Activated T-cell treated with anti-CD3 and anti-CD28 coated beads, Interleukin-2, amount 50 U/mL, for 24 hours (primary cell): Measurements from ENCODE around the gene TRIM7.
"Not testable (repeated sequence)": the region's sequence is repeated elsewhere in the genome, so short reads cannot be mapped to it uniquely, and the experiment has no call there.

ENCODE experiments used
- DNase-seq: peaks from one replicate; pipeline ENCODE4 v3.0.0-alpha.2; 2020
- H3K27ac Mint-ChIP-seq: 2 replicates; pipeline ENCODE4 v1.8.0; 2020; ENCODE audit warnings: mild to moderate bottlenecking, mixed read lengths
- H3K27me3 Mint-ChIP-seq: 2 replicates; pipeline ENCODE4 v1.8.0; 2020; ENCODE audit warnings: mixed read lengths
- H3K36me3 Mint-ChIP-seq: 2 replicates; pipeline ENCODE4 v1.8.0; 2020; ENCODE audit warnings: low read depth, mixed read lengths
- H3K4me1 Mint-ChIP-seq: 2 replicates; pipeline ENCODE4 v1.8.0; 2020; ENCODE audit warnings: low read depth, mixed read lengths
- H3K4me3 Mint-ChIP-seq: 2 replicates; pipeline ENCODE4 v1.8.0; 2020; ENCODE audit warnings: mild to moderate bottlenecking, moderate library complexity, mixed read lengths
- H3K9me3 Mint-ChIP-seq: 2 replicates; pipeline ENCODE4 v1.8.0; 2020; ENCODE audit warnings: mixed read lengths

The TRIM7 gene

GRCh38 chr5:181222630-181223057, 17.6 kb upstream of the TRIM7 start:
- Mint-ChIP-seq H3K9me3 (no peaks in the 10 kb centered on the region), H3K27me3 (peaks cover 6% of the 10 kb centered on the region), H3K4me1 (peaks cover 70% of the 10 kb centered on the region), H3K36me3 (peaks cover 36% of the 10 kb centered on the region), H3K27ac (peak overlapping the region; percentile 98), H3K4me3 (peak overlapping the region; percentile 94)
- DNase-seq: no peak

- Mint-ChIP-seq H3K27ac (peak overlapping the region; percentile 98), H3K27me3 (peaks cover 6% of the 10 kb centered on the region), H3K9me3 (no peaks in the 10 kb centered on the region), H3K36me3 (peaks cover 31% of the 10 kb centered on the region), H3K4me1 (peaks cover 77% of the 10 kb centered on the region), H3K4me3 (peak overlapping the region; percentile 94)
- DNase-seq: peak; percentile 100
These were observed 17.0 kb upstream of the TRIM7 start for GRCh38 chr5:181221792-181222629.

GRCh38 chr5:181221105-181221791, 16.3 kb upstream of the TRIM7 start:
- peak overlapping the region; percentile 94 for H3K4me3 Mint-ChIP-seq
- no peak for DNase-seq
- peaks cover 24% of the 10 kb centered on the region for H3K36me3 Mint-ChIP-seq
- H3K27ac Mint-ChIP-seq: peak overlapping the region; percentile 98
- no peaks in the 10 kb centered on the region for H3K9me3 Mint-ChIP-seq
- H3K4me1 Mint-ChIP-seq: peaks cover 78% of the 10 kb centered on the region
- peaks cover 6% of the 10 kb centered on the region for H3K27me3 Mint-ChIP-seq

GRCh38 chr5:181220178-181220515, 15.2 kb upstream of the TRIM7 start:
- Mint-ChIP-seq H3K27me3 (peaks cover 6% of the 10 kb centered on the region), H3K27ac (peak overlapping the region; percentile 15), H3K36me3 (peaks cover 17% of the 10 kb centered on the region), H3K9me3 (no peaks in the 10 kb centered on the region), H3K4me3 (peak overlapping the region; percentile 32), H3K4me1 (peaks cover 72% of the 10 kb centered on the region)
- no peak for DNase-seq

GRCh38 chr5:181219262-181220177, 14.5 kb upstream of the TRIM7 start:
- H3K27me3 Mint-ChIP-seq: peaks cover 6% of the 10 kb centered on the region
- DNase-seq: no peak
- H3K4me1 Mint-ChIP-seq: peaks cover 68% of the 10 kb centered on the region
- peak overlapping the region; percentile 32 for H3K4me3 Mint-ChIP-seq
- H3K36me3 Mint-ChIP-seq: peaks cover 14% of the 10 kb centered on the region
- H3K9me3 Mint-ChIP-seq: no peaks in the 10 kb centered on the region
- H3K27ac Mint-ChIP-seq: peak overlapping the region; percentile 15

- Mint-ChIP-seq H3K27ac (peak overlapping the region; percentile 97), H3K36me3 (peaks cover 7% of the 10 kb centered on the region), H3K9me3 (no peaks in the 10 kb centered on the region), H3K27me3 (peaks cover 6% of the 10 kb centered on the region), H3K4me1 (peaks cover 61% of the 10 kb centered on the region), H3K4me3 (peak overlapping the region; percentile 76)
- no peak for DNase-seq
These were observed 13.8 kb upstream of the TRIM7 start for GRCh38 chr5:181218795-181219124.

GRCh38 chr5:181217803-181218062, 12.7 kb upstream of the TRIM7 start:
- H3K36me3 Mint-ChIP-seq: peaks cover 2% of the 10 kb centered on the region
- H3K9me3 Mint-ChIP-seq: no peaks in the 10 kb centered on the region
- peaks cover 6% of the 10 kb centered on the region for H3K27me3 Mint-ChIP-seq
- H3K4me1 Mint-ChIP-seq: peaks cover 55% of the 10 kb centered on the region
- peak overlapping the region; percentile 97 for H3K27ac Mint-ChIP-seq
- peak overlapping the region; percentile 76 for H3K4me3 Mint-ChIP-seq
- DNase-seq: peak; percentile 66

GRCh38 chr5:181217111-181217802, 12.3 kb upstream of the TRIM7 start:
- Mint-ChIP-seq H3K4me1 (peaks cover 51% of the 10 kb centered on the region), H3K9me3 (no peaks in the 10 kb centered on the region), H3K27me3 (peaks cover 6% of the 10 kb centered on the region), H3K27ac (peak overlapping the region; percentile 97), H3K4me3 (peak overlapping the region; percentile 76), H3K36me3 (peaks cover 1% of the 10 kb centered on the region)
- peak; percentile 79 for DNase-seq

- Mint-ChIP-seq H3K4me3 (peak overlapping the region; percentile 82), H3K27ac (peak overlapping the region; percentile 69), H3K4me1 (peaks cover 44% of the 10 kb centered on the region), H3K36me3 (no peaks in the 10 kb centered on the region), H3K27me3 (peaks cover 3% of the 10 kb centered on the region), H3K9me3 (no peaks in the 10 kb centered on the region)
- DNase-seq: peak; percentile 60
These were observed 11.3 kb upstream of the TRIM7 start for GRCh38 chr5:181215997-181216989.

GRCh38 chr5:181214249-181214648, 9.3 kb upstream of the TRIM7 start:
- not testable (repeated sequence) for H3K27me3 Mint-ChIP-seq, H3K36me3 Mint-ChIP-seq, H3K4me3 Mint-ChIP-seq, DNase-seq, H3K9me3 Mint-ChIP-seq, H3K27ac Mint-ChIP-seq
- peaks cover 31% of the 10 kb centered on the region for H3K4me1 Mint-ChIP-seq

GRCh38 chr5:181212934-181213333, 7.9 kb upstream of the TRIM7 start:
- H3K27ac Mint-ChIP-seq: no peak overlapping the region
- no peak overlapping the region for H3K4me3 Mint-ChIP-seq
- peaks cover 30% of the 10 kb centered on the region for H3K4me1 Mint-ChIP-seq
- H3K9me3 Mint-ChIP-seq: no peaks in the 10 kb centered on the region
- DNase-seq: no peak
- H3K36me3 Mint-ChIP-seq: no peaks in the 10 kb centered on the region
- H3K27me3 Mint-ChIP-seq: no peaks in the 10 kb centered on the region

GRCh38 chr5:181212080-181212479, 7.1 kb upstream of the TRIM7 start:
- no peak overlapping the region for H3K4me3 Mint-ChIP-seq
- DNase-seq: no peak
- no peak overlapping the region for H3K27ac Mint-ChIP-seq
- H3K36me3 Mint-ChIP-seq: peaks cover 4% of the 10 kb centered on the region
- peaks cover 4% of the 10 kb centered on the region for H3K27me3 Mint-ChIP-seq
- H3K9me3 Mint-ChIP-seq: no peaks in the 10 kb centered on the region
- H3K4me1 Mint-ChIP-seq: peaks cover 28% of the 10 kb centered on the region

- no peak overlapping the region for H3K27ac Mint-ChIP-seq
These were observed 6.2 kb upstream of the TRIM7 start for GRCh38 chr5:181211208-181211607.

More at GRCh38 chr5:181211208-181211607, 6.2 kb upstream of the TRIM7 start:
- Mint-ChIP-seq H3K27me3 (peaks cover 8% of the 10 kb centered on the region), H3K4me3 (no peak overlapping the region), H3K9me3 (no peaks in the 10 kb centered on the region), H3K4me1 (peaks cover 29% of the 10 kb centered on the region), H3K36me3 (peaks cover 4% of the 10 kb centered on the region)
- no peak for DNase-seq
